GM10266 (cell line): ENCODE data around the gene HAUS6.
"Not testable (repeated sequence)": the region's sequence is repeated elsewhere in the genome, so short reads cannot be mapped to it uniquely, and the experiment has no call there.

Experiments used
- DNase-seq: peaks from one replicate; pipeline ENCODE4 v3.0.0; 2012; ENCODE audit errors: extremely low spot score
- TF ChIP-seq, protein P1 (sequence below): IDR thresholded peaks from 2 replicates; pipeline ENCODE4 v1.5.1; 2012; ENCODE audit warnings: mild to moderate bottlenecking, low read depth; ENCODE audit not compliant: control insufficient read depth, insufficient read depth; ENCODE audit errors: missing control alignments

Gene HAUS6, protein sequence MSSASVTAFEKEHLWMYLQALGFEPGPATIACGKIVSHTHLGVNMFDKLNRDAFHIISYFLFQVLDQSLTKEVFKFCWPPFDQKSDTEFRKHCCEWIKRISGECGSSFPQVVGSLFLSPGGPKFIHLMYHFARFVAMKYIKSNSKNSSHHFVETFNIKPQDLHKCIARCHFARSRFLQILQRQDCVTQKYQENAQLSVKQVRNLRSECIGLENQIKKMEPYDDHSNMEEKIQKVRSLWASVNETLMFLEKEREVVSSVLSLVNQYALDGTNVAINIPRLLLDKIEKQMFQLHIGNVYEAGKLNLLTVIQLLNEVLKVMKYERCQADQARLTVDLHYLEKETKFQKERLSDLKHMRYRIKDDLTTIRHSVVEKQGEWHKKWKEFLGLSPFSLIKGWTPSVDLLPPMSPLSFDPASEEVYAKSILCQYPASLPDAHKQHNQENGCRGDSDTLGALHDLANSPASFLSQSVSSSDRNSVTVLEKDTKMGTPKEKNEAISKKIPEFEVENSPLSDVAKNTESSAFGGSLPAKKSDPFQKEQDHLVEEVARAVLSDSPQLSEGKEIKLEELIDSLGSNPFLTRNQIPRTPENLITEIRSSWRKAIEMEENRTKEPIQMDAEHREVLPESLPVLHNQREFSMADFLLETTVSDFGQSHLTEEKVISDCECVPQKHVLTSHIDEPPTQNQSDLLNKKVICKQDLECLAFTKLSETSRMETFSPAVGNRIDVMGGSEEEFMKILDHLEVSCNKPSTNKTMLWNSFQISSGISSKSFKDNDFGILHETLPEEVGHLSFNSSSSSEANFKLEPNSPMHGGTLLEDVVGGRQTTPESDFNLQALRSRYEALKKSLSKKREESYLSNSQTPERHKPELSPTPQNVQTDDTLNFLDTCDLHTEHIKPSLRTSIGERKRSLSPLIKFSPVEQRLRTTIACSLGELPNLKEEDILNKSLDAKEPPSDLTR

DNA sequence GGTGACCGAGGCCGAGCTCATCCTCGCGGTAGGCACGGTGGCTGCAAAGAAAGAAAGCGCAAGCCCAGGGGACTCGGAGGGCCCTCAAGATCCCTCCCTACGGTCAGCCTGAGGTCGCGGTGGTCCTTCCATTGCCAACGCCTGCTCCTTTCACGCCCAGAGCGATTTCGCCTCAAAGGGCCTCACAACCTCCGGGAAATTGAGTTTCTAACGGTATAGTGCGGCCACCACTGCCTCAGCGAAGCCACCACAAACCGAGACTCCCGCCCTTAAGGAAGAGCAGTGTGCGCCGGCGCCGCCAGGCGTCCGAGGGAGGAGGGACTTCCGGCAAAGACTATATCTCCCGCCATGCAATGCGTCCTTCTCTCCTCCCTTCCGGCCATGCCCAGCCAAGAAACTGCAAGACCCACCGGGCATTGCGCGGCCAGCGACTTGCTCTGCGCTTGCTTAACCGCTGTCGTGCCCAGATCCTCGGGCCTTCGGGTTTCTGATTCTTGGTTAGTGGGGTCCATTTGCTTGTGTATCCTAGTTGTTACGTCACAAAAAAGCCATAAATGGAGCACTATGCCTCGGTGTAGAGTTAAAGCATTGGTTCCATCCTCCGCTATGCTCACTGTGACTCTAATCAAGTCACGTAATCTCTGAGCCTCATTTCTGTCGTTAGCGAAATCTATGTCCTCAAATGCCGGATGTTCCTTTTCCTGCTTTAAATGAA, at the start of gene HAUS6:
TSS of gene HAUS6 (minus strand) at position 274 of the 715 bp plus-strand sequence. CDS start at position 21, 253 bp downstream.
- peak; percentile 87 for DNase-seq
- TF ChIP-seq, protein P1, sequence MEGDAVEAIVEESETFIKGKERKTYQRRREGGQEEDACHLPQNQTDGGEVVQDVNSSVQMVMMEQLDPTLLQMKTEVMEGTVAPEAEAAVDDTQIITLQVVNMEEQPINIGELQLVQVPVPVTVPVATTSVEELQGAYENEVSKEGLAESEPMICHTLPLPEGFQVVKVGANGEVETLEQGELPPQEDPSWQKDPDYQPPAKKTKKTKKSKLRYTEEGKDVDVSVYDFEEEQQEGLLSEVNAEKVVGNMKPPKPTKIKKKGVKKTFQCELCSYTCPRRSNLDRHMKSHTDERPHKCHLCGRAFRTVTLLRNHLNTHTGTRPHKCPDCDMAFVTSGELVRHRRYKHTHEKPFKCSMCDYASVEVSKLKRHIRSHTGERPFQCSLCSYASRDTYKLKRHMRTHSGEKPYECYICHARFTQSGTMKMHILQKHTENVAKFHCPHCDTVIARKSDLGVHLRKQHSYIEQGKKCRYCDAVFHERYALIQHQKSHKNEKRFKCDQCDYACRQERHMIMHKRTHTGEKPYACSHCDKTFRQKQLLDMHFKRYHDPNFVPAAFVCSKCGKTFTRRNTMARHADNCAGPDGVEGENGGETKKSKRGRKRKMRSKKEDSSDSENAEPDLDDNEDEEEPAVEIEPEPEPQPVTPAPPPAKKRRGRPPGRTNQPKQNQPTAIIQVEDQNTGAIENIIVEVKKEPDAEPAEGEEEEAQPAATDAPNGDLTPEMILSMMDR, result no peak

DNA sequence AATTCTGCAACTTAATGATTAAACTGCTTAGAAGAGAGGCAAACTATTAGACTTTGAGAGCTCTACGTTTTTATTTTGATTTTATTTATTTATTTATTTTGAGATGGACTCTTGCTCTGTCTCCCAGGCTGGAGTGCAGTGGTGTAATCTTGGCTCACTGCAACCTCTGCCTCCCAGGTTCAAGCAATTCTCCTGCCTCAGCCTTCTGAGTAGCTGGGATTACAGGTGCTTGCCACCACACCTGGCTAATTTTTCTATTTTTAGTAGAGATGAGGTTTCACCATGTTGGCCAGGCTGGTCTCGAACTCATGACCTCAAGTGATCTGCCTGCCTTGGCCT, 49.4 kb upstream of the HAUS6 start:
- not testable (repeated sequence) for DNase-seq

DNA sequence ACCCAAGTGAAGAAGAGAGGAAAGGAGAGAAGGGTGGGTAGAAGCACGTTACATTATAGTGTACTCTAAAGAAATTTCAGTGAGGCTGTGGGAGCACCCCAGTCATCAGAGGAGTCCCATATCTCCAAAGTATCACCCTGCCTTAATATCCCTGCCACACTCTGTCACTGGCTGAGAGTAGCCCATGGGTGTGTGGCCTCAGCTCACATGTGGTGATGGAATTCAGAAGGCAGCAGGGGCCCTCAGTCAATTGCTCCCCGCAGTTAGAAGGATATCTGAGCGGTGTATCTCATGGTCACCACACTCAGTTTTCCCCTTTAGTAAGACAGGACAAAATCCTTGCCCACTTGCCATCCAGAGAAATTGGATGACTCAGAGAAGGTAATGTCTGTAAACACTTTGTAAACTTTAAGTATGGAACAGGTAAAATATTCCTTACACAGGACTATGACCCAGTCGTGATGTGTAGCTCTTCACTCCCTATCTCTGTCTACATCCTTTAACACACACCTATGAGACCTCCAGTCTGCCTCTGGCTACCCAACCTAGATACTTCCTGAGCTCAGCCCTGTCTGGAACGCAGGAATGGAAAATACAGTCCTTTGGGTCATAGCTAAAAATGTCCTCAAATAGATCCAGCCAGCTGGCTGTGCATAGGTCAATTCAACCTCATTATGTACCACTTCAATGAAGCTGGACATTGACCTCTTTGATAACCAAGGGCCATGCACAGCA, 48.9 kb upstream of the HAUS6 start:
- TF ChIP-seq, protein P1, result no peak
- no peak for DNase-seq

DNA sequence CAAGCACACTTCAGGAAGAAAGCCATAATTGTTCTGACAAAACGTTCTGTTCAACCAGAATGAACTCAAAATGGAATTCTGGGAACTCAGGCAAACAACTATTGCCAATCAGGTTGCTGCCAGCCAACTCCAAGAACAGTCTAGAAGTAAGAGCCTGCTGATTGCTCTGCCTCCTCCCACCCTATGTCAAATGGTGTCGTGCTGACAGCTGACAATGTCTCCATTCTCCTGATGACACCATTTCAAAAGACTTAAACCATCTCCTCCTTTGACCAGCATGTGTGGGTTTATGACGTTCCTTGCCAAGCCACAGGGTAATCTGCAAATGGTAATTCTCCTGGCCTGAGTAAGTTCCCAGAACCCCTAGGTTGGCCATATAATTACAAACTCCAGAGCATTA, 46.5 kb upstream of the HAUS6 start:
- TF ChIP-seq, protein P1, result no peak
- no peak for DNase-seq

DNA sequence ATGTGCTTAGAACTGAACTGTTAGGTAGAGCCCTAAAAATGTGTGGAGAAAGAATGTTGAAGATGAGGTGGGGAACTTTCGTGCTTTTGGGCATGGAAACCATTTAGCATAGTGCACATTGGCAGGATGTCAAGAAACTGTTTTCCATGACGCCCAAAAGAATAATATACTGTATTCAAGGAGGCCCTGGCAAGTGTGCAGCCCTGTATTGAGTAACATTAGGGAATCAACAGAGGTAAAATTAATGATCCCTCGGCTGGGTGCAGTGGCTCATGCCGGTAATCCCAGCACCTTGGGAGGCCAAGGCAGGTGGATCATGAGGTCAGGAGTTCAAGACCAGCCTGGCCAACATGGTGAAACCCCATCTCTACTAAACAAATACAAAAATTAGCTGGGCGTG, 45.5 kb upstream of the HAUS6 start:
- TF ChIP-seq, protein P1, result no peak
- no peak for DNase-seq

DNA sequence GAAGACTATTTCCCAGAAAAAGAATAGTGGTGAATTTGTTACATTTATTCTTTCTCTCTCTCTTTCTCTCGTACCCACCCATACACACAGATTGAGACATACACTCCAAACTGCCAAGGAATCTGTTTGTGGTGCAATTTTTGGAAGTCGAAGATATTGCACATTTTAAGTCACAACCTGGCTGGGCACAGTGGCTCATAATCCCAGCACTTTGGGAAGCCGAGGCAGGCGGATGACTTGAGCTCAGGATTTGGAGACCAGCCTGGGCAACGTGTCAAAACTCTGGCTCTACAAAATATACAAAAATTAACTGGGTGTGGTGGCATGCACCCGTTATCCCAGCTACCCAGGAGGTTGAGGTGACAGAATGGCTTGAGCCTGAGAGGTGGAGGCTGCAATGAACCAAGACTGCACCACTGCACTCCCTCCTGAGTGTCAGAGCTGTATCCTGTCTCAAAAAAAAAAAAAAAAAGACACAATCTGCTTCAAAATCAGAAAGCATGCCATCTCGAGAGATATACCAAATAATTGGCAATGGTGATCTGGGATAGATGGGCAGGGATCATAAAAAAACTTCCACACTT, 43.8 kb upstream of the HAUS6 start:
- TF ChIP-seq, protein P1, result no peak
- no peak for DNase-seq
